GM23248 (cell line): ENCODE results near the gene LZIC. TPM values are rescaled to one million over a fixed set of nuclear protein-coding genes. Genes with fewer than 3 reads are reported as not detected.

Source experiments
- DNase-seq: peaks from one replicate; pipeline ENCODE4 v3.0.0-alpha.2; 2015
- H2AFZ ChIP-seq: fragments of 200-600 bp; sonication (generic); 2 replicates; pipeline ENCODE4 v1.6.1; 2016; ENCODE audit warnings: antibody characterized with exemption
- H3F3A ChIP-seq: fragments of 200-600 bp; sonication (generic); 2 replicates; pipeline ENCODE4 v1.6.1; 2016; ENCODE audit warnings: mild to moderate bottlenecking, antibody characterized with exemption, mixed run types; ENCODE audit not compliant: insufficient read depth
- H3K27ac ChIP-seq: fragments of 200-600 bp; sonication (generic); 2 replicates; pipeline ENCODE4 v1.5.1; 2016; ENCODE audit warnings: mild to moderate bottlenecking
- H3K27me3 ChIP-seq: fragments of 200-600 bp; sonication (generic); replicated peaks from 2 replicates; pipeline ENCODE4 v1.6.1; 2016; ENCODE audit warnings: mild to moderate bottlenecking; ENCODE audit not compliant: insufficient read depth
- H3K36me3 ChIP-seq: fragments of 200-600 bp; sonication (generic); 2 replicates; pipeline ENCODE4 v1.6.1; 2016; ENCODE audit warnings: low read depth, mild to moderate bottlenecking
- H3K4me1 ChIP-seq: fragments of 200-600 bp; sonication (generic); 2 replicates; pipeline ENCODE4 v1.6.1; 2016; ENCODE audit warnings: mild to moderate bottlenecking; ENCODE audit not compliant: insufficient read depth
- H3K4me2 ChIP-seq: fragments of 200-600 bp; sonication (generic); one replicate; pipeline ENCODE4 v1.6.1; 2016; ENCODE audit warnings: mild to moderate bottlenecking; ENCODE audit not compliant: unreplicated experiment
- H3K4me3 ChIP-seq: fragments of 200-600 bp; sonication (generic); 2 replicates; pipeline ENCODE4 v1.5.1; 2016; ENCODE audit warnings: mild to moderate bottlenecking
- H3K79me2 ChIP-seq: fragments of 200-600 bp; sonication (generic); 2 replicates; pipeline ENCODE4 v1.6.1; 2016; ENCODE audit warnings: mild to moderate bottlenecking; ENCODE audit not compliant: insufficient read depth
- H3K9ac ChIP-seq: fragments of 200-600 bp; sonication (generic); 2 replicates; pipeline ENCODE4 v1.6.1; 2016; ENCODE audit warnings: mild to moderate bottlenecking
- H3K9me2 ChIP-seq: fragments of 200-600 bp; sonication (generic); 2 replicates; pipeline ENCODE4 v1.6.1; 2016; ENCODE audit warnings: mixed run types, mild to moderate bottlenecking, moderate library complexity; ENCODE audit not compliant: insufficient read depth
- H3K9me3 ChIP-seq: fragments of 200-600 bp; sonication (generic); one replicate; pipeline ENCODE4 v1.6.1; 2017; ENCODE audit warnings: low read depth
- H4K20me1 ChIP-seq: fragments of 200-600 bp; sonication (generic); 2 replicates; pipeline ENCODE4 v1.6.0; 2016; ENCODE audit not compliant: insufficient read depth
- EZH2 ChIP-seq: fragments of 200-600 bp; sonication (generic); IDR thresholded peaks from 2 replicates; pipeline ENCODE4 v1.6.1; 2018; ENCODE audit warnings: antibody characterized with exemption, mild to moderate bottlenecking; ENCODE audit not compliant: insufficient read depth, poor library complexity, severe bottlenecking
- EZH2phosphoT487 ChIP-seq: fragments of 200-600 bp; sonication (generic); IDR thresholded peaks from 2 replicates; pipeline ENCODE4 v1.6.1; 2018; ENCODE audit warnings: antibody characterized with exemption, moderate library complexity, mild to moderate bottlenecking, low read depth; ENCODE audit not compliant: insufficient read depth
- WGBS, 2 experiments: methylation state at CpG; one replicate each; pipeline ENCODE4 v1.1.6; 2015 to 2017; ENCODE audit warnings: low lambda C conversion rate in 2 of 2, low coverage in 1 of 2; ENCODE audit errors: missing lambda C conversion rate in 2 of 2; 5-methylcytosine and 5-hydroxymethylcytosine counted together
- in situ Hi-C: fragments of 300-500 bp; cut with MboI; formaldehyde crosslinking; loops from 2 replicates; pipeline ENCODE4 v1.15.0; 2020
- polyA plus RNA-seq: library from polyadenylated mRNA; unstranded; fragments of >200 nt; fragmentation: Nextera tagmentation; extraction: Ambion mirVana; gene quantifications from 2 replicates; pipeline ENCODE4 v1.2.1, GENCODE V29; 2016
- total RNA-seq: library from RNA; depleted of rRNA; stranded (reverse); fragments of >200 nt; shearing (Covaris generic); gene quantifications from 2 replicates; pipeline ENCODE4 v1.2.3, GENCODE V29; 2014

LZIC gene
- total and polyA plus RNA-seq, 2 experiments from 2014 or later, result 24.0 to 26.0 TPM

- Histone ChIP-seq H3K9ac (no peak overlapping the region), H3F3A (peaks cover 31% of the 10 kb centered on the region), H4K20me1 (no peaks in the 10 kb centered on the region), H3K4me2 (no peak overlapping the region), H3K9me3 (no peaks in the 10 kb centered on the region), H2AFZ (no peak overlapping the region), H3K9me2 (no peaks in the 10 kb centered on the region), H3K4me1 (peaks cover 36% of the 10 kb centered on the region), H3K27me3 (no peaks in the 10 kb centered on the region), H3K27ac (no peak overlapping the region), H3K79me2 (no peaks in the 10 kb centered on the region), H3K36me3 (no peaks in the 10 kb centered on the region), H3K4me3 (no peak overlapping the region)
- in situ Hi-C loops, result no loop called here
- 95% methylated on average over 9 of the region's 9 CpGs for WGBS, 2 experiments
- no peak for TF ChIP-seq EZH2phosphoT487
- no peak for TF ChIP-seq EZH2
- no peak for DNase-seq
Measured at GRCh38 chr1:9888886-9889285, 54.3 kb downstream of the LZIC start.

GRCh38 chr1:9887070-9887469 is 56.1 kb downstream of the LZIC start:
- Histone ChIP-seq H3K9me3 (no peaks in the 10 kb centered on the region), H3K79me2 (no peaks in the 10 kb centered on the region), H3K4me2 (no peak overlapping the region), H3K36me3 (no peaks in the 10 kb centered on the region), H3K27me3 (no peaks in the 10 kb centered on the region), H3K9me2 (no peaks in the 10 kb centered on the region), H3K4me1 (peaks cover 24% of the 10 kb centered on the region), H4K20me1 (no peaks in the 10 kb centered on the region), H3K27ac (no peak overlapping the region), H3K4me3 (no peak overlapping the region), H3K9ac (no peak overlapping the region), H2AFZ (no peak overlapping the region), H3F3A (peaks cover 23% of the 10 kb centered on the region)
- TF ChIP-seq EZH2phosphoT487 (no peak), EZH2 (no peak)
- in situ Hi-C loops, result no loop called here
- DNase-seq, result no peak
- WGBS, 2 experiments, result 98 to 99% methylated on average over 4 of the region's 4 CpGs

- in situ Hi-C loops, result no loop called here
- no peaks in the 10 kb centered on the region for H3K27me3 ChIP-seq
- no peak for DNase-seq
- no peaks in the 10 kb centered on the region for H3K79me2 ChIP-seq
- H3K9ac ChIP-seq, result no peak overlapping the region
- H3K36me3 ChIP-seq, result no peaks in the 10 kb centered on the region
- no peak for TF ChIP-seq EZH2phosphoT487
- no peak for TF ChIP-seq EZH2
- no peaks in the 10 kb centered on the region for H3K9me2 ChIP-seq
- H3K4me2 ChIP-seq, result no peak overlapping the region
- 95 to 96% methylated on average over 17 of the region's 17 CpGs for WGBS, 2 experiments
- H3K4me1 ChIP-seq, result peaks cover 28% of the 10 kb centered on the region
- no peak overlapping the region for H3K4me3 ChIP-seq
- peaks cover 24% of the 10 kb centered on the region for H3F3A ChIP-seq
- no peaks in the 10 kb centered on the region for H3K9me3 ChIP-seq
- H3K27ac ChIP-seq, result no peak overlapping the region
- H4K20me1 ChIP-seq, result no peaks in the 10 kb centered on the region
- no peak overlapping the region for H2AFZ ChIP-seq
Measured at GRCh38 chr1:9886092-9886742, 57.0 kb downstream of the LZIC start.

- Histone ChIP-seq H3K27me3 (no peaks in the 10 kb centered on the region), H3K4me1 (peaks cover 14% of the 10 kb centered on the region), H3F3A (peaks cover 12% of the 10 kb centered on the region), H3K9me2 (no peaks in the 10 kb centered on the region), H2AFZ (no peak overlapping the region), H3K4me3 (no peak overlapping the region), H3K27ac (no peak overlapping the region), H3K9me3 (no peaks in the 10 kb centered on the region), H4K20me1 (no peaks in the 10 kb centered on the region), H3K9ac (no peak overlapping the region), H3K4me2 (no peak overlapping the region), H3K36me3 (no peaks in the 10 kb centered on the region), H3K79me2 (no peaks in the 10 kb centered on the region)
- 94 to 95% methylated on average over 7 to 8 of the region's 8 CpGs for WGBS, 2 experiments
- TF ChIP-seq EZH2, result no peak
- TF ChIP-seq EZH2phosphoT487, result no peak
- in situ Hi-C loops, result no loop called here
- no peak for DNase-seq
Measured at GRCh38 chr1:9884805-9885204, 58.4 kb downstream of the LZIC start.
